NCI-H146 treated with DMSO at 0.1 percent for 48 hours (cell line): ENCODE measurements around the gene SYPL1.
A peak's percentile ranks its signal among the peaks of the same experiment; 100 is the strongest.
"Not testable (repeated sequence)": the region's sequence is repeated elsewhere in the genome, so short reads cannot be mapped to it uniquely, and the experiment has no call there.

ENCODE experiments used
- DNase-seq: peaks from one replicate; lab custom pipeline; 2025; ENCODE audit not compliant: unreplicated experiment; lab: John Stamatoyannopoulos, UW

The SYPL1 gene

DNA sequence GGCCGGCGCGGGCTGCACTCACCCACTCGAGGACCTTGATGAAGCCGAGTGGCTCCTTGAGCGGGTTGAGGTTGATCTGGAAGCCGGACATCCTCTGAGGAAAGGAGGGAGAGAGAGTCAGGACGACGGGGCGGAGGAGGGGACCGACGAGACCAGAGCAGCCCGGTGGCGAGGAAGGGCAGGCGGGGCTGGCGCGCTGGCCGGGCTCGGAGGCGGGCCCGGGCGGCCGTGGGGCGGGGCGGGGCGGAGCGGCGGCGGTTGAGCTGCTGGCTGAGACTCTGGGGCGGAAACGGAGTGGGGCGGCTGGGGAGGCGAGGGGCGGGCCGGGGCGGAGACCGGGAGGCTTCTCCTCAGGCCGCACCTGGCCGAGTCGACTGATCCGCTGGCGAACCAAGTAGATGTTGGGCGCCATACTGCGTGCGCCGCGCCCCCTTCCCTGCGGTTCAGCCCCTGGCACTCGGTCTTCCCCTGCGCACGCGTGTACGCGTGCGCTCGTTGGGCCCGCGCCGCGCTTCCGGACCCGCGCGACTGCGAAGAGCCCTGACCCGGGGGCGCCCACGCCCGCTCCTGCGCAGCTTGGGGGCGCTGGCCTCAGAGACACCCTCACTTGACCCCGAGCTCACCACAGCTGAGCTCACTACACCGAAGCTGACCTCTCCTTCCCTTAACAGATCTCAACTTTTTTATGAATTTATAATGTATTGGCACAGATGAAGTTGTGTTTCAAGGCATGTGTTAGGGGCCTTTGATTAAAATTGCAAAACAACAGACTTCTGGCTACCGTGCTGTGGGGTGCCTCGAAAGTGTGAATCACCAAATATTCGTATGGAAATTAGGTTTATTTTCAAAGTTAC is at the start of gene SYPL1:
Gene SYPL1, minus strand, starts transcription at position 195 of the 854 bp plus-strand sequence. Its CDS starts 104 bp downstream, at position 91.
- peak; percentile 97 for DNase-seq

DNA sequence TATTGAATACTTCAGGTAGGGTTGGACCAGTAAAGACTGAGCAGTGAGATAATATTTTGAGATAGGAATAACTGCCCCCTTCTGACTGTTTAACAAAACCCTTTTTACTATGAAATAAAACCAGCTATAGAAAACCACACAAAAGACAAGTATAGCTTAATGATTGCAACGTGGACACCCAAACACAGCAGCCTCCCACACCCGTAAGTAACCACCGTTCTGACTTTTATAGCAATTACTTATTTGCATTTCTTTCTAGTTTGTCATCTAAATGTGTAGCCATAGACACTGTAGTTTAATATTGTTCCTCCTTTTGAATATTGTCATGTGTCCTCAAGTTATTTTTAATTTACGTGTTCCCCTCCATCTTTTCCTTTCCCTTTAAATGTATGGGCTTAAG is 42.9 kb upstream of the SYPL1 start:
- DNase-seq = no peak

DNA sequence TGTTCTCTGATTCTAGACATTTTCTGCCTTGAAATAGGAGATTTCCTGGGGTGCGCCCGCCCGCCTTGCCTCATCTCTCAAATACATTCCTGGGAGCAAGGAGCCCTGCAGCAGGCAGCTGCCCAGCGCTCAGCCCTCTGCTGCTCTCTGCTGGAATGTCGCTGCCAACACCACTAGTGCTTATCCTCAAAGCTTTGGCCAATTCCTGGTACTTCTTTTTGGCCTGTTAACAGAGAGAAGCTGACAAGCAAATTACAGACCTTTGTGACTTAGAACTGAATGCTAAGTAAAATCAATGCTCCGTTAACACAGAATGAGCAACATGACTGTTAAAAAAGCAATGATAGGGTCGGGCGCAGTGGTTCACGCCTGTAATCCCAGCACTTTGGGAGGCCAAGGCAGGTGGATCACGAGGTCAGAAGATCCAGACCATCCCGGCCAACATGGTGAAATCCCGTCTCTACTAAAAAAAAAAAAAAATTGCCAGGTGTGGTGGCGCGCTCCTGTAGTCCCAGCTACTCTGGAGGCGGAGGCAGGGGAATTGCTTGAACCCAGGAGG is 41.9 kb upstream of the SYPL1 start:
- DNase-seq = peak; percentile 54

DNA sequence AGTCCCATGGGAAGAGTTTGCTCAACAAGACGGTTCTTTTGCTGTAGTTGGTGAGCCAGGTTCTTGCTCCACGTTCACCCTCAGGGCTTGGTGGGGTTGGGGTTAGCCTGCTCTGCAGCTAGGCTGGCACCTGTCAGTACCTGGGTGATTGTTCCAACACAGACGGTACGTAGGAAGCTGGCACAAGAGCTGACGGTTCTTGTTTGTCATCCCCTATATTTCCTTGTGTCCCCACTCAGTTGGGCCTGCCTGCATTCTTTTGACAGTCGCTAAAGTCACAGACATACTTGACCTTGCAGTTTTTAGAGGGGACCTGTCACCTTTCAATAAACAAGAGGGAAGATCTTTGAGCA is 40.2 kb upstream of the SYPL1 start:
- no peak for DNase-seq

GRCh38 chr7:106151459-106152312 is 39.6 kb upstream of the SYPL1 start:
- DNase-seq = no peak

GRCh38 chr7:106143711-106144337 is 31.7 kb upstream of the SYPL1 start:
- DNase-seq = no peak

DNA sequence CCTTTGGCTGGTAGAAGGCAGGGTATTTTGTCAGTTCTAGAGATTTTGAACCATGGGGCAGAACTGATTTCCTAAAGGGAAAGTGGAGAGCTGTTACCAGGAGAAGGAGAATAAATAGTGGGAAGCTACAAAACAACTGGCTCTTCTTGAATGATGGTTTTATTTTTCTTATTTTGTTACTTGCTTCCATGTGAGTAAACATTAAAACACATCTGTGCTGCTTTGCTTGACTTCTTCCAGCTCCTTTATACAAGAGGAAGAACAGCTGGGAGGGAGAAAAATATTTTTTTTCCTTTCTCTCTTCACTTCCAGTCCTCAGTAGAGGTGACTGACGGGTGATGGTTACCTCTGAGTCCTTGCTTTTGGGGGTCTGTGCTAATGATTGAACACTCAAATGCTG is 30.0 kb upstream of the SYPL1 start:
- DNase-seq = no peak

GRCh38 chr7:106140406-106141173 is 28.5 kb upstream of the SYPL1 start:
- no peak for DNase-seq

DNA sequence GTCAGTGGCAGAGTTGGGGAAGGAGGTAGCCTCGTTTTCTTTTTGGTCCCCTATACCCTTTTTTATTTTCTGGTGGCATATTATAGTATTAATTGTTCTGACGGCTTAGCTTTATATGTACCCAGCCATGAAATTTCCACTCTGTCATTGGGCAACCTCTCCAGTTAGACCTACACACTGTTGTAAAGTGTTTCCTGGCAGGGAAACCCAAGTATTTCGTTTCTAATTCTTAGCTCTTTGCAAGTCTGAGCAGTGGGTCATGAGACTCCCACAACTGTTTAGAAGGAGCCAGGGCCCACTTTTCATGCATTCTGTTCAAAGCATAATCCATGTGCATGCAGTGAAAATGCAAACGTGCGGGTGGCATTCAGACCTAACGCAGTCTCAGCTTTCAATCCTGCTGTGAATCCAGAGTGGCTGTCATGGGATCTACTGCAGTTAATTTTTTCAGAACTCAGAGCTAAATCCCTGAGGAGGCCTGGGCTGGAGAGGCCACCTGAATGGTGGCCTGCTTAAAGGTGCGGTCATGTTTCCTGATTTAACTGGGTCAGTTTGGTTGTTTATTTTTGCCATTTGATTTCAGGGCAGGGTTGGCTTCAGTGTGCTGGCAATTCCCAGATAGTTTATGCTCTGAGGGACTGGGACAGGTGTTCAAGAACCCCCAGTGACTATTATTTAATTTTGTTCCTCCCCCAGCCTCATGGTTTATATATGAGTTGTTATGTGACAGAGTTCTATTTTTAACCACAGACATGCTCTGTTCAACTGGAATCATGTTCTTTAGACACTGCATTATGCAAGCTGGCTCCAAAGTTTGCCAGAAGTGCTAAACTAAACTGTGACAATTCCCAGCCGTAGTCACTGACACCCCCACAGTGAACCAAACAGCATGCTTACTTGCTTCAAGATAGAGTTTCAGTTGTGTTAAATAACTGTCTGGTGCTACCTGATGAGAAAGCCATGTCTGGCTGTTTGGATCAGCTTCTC is 27.4 kb upstream of the SYPL1 start:
- no peak for DNase-seq

DNA sequence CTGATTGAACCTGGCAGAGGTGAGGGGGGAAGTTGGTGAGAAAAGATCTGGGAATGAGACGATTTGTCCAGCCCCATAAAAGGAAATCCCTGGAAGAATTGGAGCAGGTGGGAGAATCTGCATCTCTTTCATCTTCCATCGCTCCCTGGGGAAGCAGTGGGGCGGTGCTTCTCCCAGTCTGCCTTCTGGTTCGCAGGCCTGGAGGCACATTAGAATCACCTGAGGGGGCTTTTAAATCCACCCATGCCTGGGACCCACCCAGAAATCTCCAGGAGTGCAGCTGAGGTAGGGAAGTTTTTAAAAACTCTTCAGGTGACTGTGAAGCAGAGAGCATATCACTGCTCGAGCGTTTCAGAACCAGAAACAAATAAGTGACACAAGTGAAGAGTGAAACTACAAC is 26.7 kb upstream of the SYPL1 start:
- DNase-seq = no peak

DNA sequence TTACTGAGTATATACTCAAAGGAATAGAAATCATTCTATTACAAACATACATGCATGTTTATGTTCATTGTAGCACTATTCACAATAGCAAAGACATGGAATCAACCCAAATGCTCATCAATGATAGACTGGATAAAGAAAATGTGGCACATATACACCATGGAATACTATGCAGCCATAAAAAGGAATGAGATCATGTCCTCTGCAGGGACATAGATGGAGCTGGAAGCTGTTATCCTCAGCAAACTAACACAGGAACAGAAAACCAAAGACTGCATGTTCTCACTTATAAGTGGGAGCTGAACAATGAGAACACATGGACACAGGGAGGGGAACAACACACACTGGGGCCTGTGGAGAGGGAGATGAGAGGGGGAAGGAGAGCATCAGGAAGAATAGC is 26.1 kb upstream of the SYPL1 start:
- not testable (repeated sequence) for DNase-seq

DNA sequence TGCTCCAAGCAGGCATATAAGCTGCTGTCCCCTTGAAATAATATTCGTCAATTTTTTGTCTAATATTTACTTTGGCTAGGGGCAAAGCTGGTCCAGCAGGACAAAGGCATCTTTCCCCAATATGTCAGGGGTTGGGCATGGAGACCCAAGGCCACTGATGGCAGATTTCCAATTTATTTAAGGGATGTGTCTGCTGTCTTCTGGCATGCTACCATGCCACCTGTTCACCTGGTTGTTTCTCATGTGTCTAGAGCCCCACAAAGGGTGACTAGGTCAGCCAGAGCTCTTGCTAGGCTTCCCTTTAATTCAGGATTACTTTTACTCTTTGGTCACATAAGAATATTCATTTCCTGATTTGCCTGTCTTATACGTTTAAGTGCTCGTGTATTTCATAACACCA is 22.1 kb upstream of the SYPL1 start:
- DNase-seq = no peak

- no peak for DNase-seq
Measured at GRCh38 chr7:106129291-106129690, 17.2 kb upstream of the SYPL1 start.

DNA sequence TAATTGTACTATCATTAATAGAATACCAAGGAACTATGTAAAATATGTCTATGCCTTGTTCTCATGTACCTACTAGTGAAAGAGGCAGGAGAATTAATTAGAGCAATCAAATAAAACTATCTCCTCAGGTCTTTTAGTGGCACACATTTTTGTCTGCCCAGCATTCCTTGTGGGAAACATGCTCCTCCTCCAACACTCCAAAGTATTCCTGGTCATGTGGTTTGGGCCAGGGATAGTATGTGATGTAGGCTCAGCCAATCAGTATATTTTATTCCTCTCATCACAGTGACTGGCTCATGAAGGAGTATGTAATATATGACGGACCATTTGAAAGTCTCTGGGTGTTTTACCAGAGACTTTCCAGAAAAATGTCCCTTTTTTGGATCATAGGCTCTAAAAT is 16.7 kb upstream of the SYPL1 start:
- DNase-seq = no peak

GRCh38 chr7:106127984-106128780 is 16.1 kb upstream of the SYPL1 start:
- no peak for DNase-seq

DNA sequence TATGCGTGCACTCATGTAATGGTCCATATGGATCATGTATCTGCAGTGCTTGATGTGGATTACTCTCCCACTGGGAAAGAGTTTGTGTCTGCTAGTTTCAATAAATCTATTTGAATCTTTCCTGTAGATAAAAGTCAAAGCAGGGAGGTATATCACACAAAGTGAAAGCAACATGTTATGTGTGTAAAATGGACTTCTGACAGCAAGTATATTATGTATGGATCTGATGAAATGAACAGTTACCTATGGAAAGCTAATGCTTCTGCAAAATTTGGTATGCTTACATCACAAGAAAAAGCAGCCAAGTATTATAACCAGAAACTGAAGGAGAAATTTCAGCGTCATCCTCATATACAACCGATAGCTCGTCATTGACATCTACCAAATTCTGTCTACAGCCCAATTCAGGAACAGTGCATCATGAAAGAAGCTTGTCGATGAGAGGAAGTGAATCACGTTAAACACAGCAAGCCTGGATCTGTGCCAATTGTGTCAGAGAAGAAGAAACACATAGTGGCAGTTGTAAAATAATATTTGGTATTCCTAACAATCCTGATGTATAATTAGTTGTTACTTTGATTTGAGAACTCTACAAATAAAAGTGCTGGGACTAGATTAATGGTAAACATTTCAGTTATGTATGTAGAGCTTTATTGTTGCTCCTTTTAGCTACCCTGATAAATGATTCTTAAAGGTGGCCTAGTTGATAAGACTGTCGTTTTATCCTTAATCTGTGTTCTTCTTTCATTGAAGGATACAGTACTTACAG is 14.2 kb upstream of the SYPL1 start:
- no peak for DNase-seq

GRCh38 chr7:106125417-106125816 is 13.3 kb upstream of the SYPL1 start:
- DNase-seq = no peak

DNA sequence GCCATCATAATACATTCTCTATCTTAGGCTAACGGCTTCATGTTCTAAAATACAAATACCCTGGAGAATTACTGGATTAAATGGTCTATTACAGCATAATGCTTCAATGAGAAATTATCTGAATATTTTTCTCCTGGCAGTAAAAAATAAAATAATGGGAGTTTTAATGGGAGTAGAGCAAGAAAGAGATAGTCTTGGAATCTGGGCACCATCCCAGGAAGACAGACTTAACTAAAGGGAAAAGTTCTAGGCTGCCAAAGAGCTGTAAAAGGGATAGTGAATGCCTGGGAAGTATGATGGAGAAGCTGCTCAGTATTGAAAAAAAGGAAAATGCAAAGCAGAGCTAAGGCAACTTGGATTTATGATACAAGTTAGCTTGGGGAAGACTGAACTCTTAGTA is 12.1 kb upstream of the SYPL1 start:
- no peak for DNase-seq
